Heart left ventricle (tissue), 16 donors: ENCODE data around the gene CHN2. TPM values are rescaled to one million over a fixed set of nuclear protein-coding genes. Genes with fewer than 3 reads are reported as not detected.

Experiments used
- ATAC-seq, 4 donors: fragments of 200-7000 bp; cut with Tn5 transposase; one replicate each; pipeline ENCODE4 v1.9.1; 2020 to 2022; ENCODE audit warnings: moderate library complexity in 4 of 4, mild to moderate bottlenecking in 3 of 4, moderate number of reproducible peaks in 1 of 4
- DNase-seq, 5 donors: peaks; one replicate each; pipeline ENCODE4 v3.0.0-alpha.2; 2020
- H3K27ac ChIP-seq, 12 donors: fragments of 200-600 bp; sonication (generic) in 4 of 12; one replicate each; pipeline versions ENCODE4 v1.5.0 to v1.8.0; 2016 to 2022; ENCODE audit warnings: mild to moderate bottlenecking in 2 of 12
- H3K27me3 ChIP-seq, 9 donors: fragments of 200-600 bp; sonication (generic) in 2 of 9; one replicate each; pipeline versions ENCODE4 v1.5.1 to v1.8.0; 2016 to 2022; ENCODE audit warnings: mild to moderate bottlenecking in 3 of 9
- H3K36me3 ChIP-seq, 9 donors: fragments of 200-600 bp; sonication (generic) in 2 of 9; one replicate each; pipeline versions ENCODE4 v1.5.0 to v1.8.0; 2018 to 2022; ENCODE audit warnings: mild to moderate bottlenecking in 2 of 9
- H3K4me1 ChIP-seq, 12 donors: fragments of 200-600 bp; sonication (generic) in 4 of 12; one replicate each; pipeline versions ENCODE4 v1.5.0 to v1.8.0; 2016 to 2022; ENCODE audit warnings: mild to moderate bottlenecking in 3 of 12
- H3K4me3 ChIP-seq, 12 donors: fragments of 200-600 bp; sonication (generic) in 4 of 12; one replicate each; pipeline versions ENCODE4 v1.5.0 to v1.8.0; 2017 to 2022; ENCODE audit warnings: mild to moderate bottlenecking in 9 of 12, moderate library complexity in 4 of 12
- H3K9me3 ChIP-seq, 12 donors: fragments of 200-600 bp; sonication (generic) in 4 of 12; one replicate each; pipeline versions ENCODE4 v1.5.0 to v1.8.0; 2016 to 2022; ENCODE audit warnings: mild to moderate bottlenecking in 1 of 12
- CTCF ChIP-seq, 12 donors: fragments of 200-600 bp; sonication (generic) in 4 of 12; IDR thresholded peaks; one replicate each; pipeline versions ENCODE4 v1.5.0 to v1.8.0; 2018 to 2022; ENCODE audit warnings: antibody characterized with exemption in 12 of 12, mild to moderate bottlenecking in 5 of 12
- POLR2A ChIP-seq, 2 donors: fragments of 450-650 bp; IDR thresholded peaks; one replicate each; pipeline ENCODE4 v1.6.1; 2017; ENCODE audit warnings: antibody characterized with exemption in 2 of 2, mild to moderate bottlenecking in 2 of 2, moderate library complexity in 2 of 2
- WGBS, 4 donors: extraction: QIAGEN DNeasy Blood & Tissue Kit in 2 of 4; methylation state at CpG; one replicate each; pipeline versions ENCODE4 v1.1.5 to v1.1.7; 2013 to 2018; 5-methylcytosine and 5-hydroxymethylcytosine counted together
- intact Hi-C, 10 donors: fragments of 100-400 bp; cut with DNase I; formaldehyde crosslinking; loops; one replicate each; pipeline versions ENCODE4 v1.11.1 to v1.14.2; 2022
- polyA plus RNA-seq, 2 donors: library from polyadenylated mRNA; stranded (reverse); fragments of 200-250 nt; gene quantifications; one replicate each; pipeline ENCODE4 v1.2.3, GENCODE V29; 2013
- total RNA-seq, 9 donors: library from RNA; depleted of rRNA in 2 of 9; stranded (reverse); fragments of >200 nt in 2 of 9; fragmentation: NEBNext Ultra II Directional in 3 of 9; extraction: Animal tissue kit (Norgen Biotek cat#: 25700) in 3 of 9; gene quantifications; one replicate each; pipeline versions ENCODE4 v1.1.0 to v1.2.4, GENCODE V29; 2016 to 2023
- donor health status: ischemic (EF 13 %, LVEDD 7.1; RV severe dilation, severe dysfunction).
- donor health status: healthy with polysubstance abuse.
- donor health status: DM: no; HTN: yes; CAD: no.
- donor health status: DM: no; HTN: no; CAD: no.
- donor health status: ischemic (EF 25% LVEDD 6.9; RV normal size, moderate dysfunction).
- donor health status: ischemic (EF 25% LVEDD 5.7; RV mildly dilated, moderate dysfunction).
- donor health status: healthy.
- donor health status: DM: yes; HTN: yes; CAD: no.
- donor health status: ischemic (EF 35%, LVEDD 5.7; RV mildly dilated, moderate dysfunction).
- donor health status: nonischemic (EF 11% LVEDD 7.7; RV severe dilation, severe dysfunction).
- donor health status: DM: yes; HTN: yes; CAD: no.
- donor health status: PGD.
- donor health status: ischemic (EF 29% LVEDD 5.4; RV normal size, mild dysfunction).
- donor health status: nonischemic (EF 23%, LVEDD 6.1; RV moderate dilation, normal function).

CHN2 gene
- total and polyA plus RNA-seq, 11 donors, result 11.2 to 54.4 (median 33.6) TPM

GRCh38 chr7:29322023-29322712 lies 127.6 kb downstream of the CHN2 start:
- WGBS, 4 donors, result 65 to 85% (median 76%) methylated on average over 3 of the region's 3 CpGs
- DNase-seq (no peak), ATAC-seq (no peak)
- H3K36me3 ChIP-seq, result peaks cover 0 to 2% (median 0%) of the 10 kb centered on the region in 9 donors
- H3K9me3 ChIP-seq, result no peaks in the 10 kb centered on the region
- peaks cover 0 to 21% (median 2%) of the 10 kb centered on the region in 12 donors for H3K4me1 ChIP-seq
- H3K27me3 ChIP-seq, result no peaks in the 10 kb centered on the region
- intact Hi-C loops, result no loop called here
- no peak overlapping the region for H3K27ac ChIP-seq
- TF ChIP-seq POLR2A (IDR thresholded peaks at IDR 0.05) (no peak), CTCF (IDR thresholded peaks at IDR 0.05) (no peak)
- H3K4me3 ChIP-seq, result no peak overlapping the region

GRCh38 chr7:29325476-29325875 lies 130.9 kb downstream of the CHN2 start:
- H3K4me3 ChIP-seq, result no peak overlapping the region
- no peaks in the 10 kb centered on the region for H3K27me3 ChIP-seq
- TF ChIP-seq CTCF (IDR thresholded peaks at IDR 0.05) (no peak), POLR2A (IDR thresholded peaks at IDR 0.05) (no peak)
- no peak overlapping the region for H3K27ac ChIP-seq
- DNase-seq (no peak), ATAC-seq (no peak)
- H3K4me1 ChIP-seq, result peaks cover 0 to 34% (median 2%) of the 10 kb centered on the region in 12 donors
- H3K9me3 ChIP-seq, result no peaks in the 10 kb centered on the region
- intact Hi-C loops, result loop anchor here in 1 of 10 donors (2.0 kb wide), 1 partner anchor 27 kb away; no protein-coding TSS in a partner anchor
- peaks cover 0 to 2% (median 0%) of the 10 kb centered on the region in 9 donors for H3K36me3 ChIP-seq
- 81 to 92% (median 87%) methylated on average over 2 of the region's 2 CpGs for WGBS, 4 donors

GRCh38 chr7:29326864-29327263 lies 132.3 kb downstream of the CHN2 start:
- WGBS, 4 donors, result 46 to 71% (median 55%) methylated on average over 1 of the region's 1 CpG
- H3K4me1 ChIP-seq, result peaks cover 0 to 39% (median 2%) of the 10 kb centered on the region in 12 donors
- TF ChIP-seq POLR2A (IDR thresholded peaks at IDR 0.05) (no peak), CTCF (IDR thresholded peaks at IDR 0.05) (no peak)
- no peak overlapping the region for H3K4me3 ChIP-seq
- H3K9me3 ChIP-seq, result no peaks in the 10 kb centered on the region
- DNase-seq, result no peak
- H3K27me3 ChIP-seq, result no peaks in the 10 kb centered on the region
- ATAC-seq, result no peak
- intact Hi-C loops, result no loop called here
- no peak overlapping the region for H3K27ac ChIP-seq
- H3K36me3 ChIP-seq, result no peaks in the 10 kb centered on the region

- H3K4me3 ChIP-seq, result no peak overlapping the region
- no peaks in the 10 kb centered on the region for H3K27me3 ChIP-seq
- ATAC-seq (no peak), DNase-seq (no peak)
- no peaks in the 10 kb centered on the region for H3K36me3 ChIP-seq
- peaks cover 0 to 43% (median 2%) of the 10 kb centered on the region in 12 donors for H3K4me1 ChIP-seq
- intact Hi-C loops, result no loop called here
- WGBS, 4 donors, result 98 to 99% (median 99%) methylated on average over 8 of the region's 8 CpGs
- peak overlapping the region in 1 of 12 donors; percentile 14 for H3K27ac ChIP-seq
- no peak for TF ChIP-seq POLR2A (IDR thresholded peaks at IDR 0.05)
- TF ChIP-seq CTCF (IDR thresholded peaks at IDR 0.05), result no peak
- no peaks in the 10 kb centered on the region for H3K9me3 ChIP-seq
Measured at GRCh38 chr7:29327455-29327854, 132.9 kb downstream of the CHN2 start.
